ENCODE data around the gene KCNQ2.

Gene KCNQ2

DNA sequence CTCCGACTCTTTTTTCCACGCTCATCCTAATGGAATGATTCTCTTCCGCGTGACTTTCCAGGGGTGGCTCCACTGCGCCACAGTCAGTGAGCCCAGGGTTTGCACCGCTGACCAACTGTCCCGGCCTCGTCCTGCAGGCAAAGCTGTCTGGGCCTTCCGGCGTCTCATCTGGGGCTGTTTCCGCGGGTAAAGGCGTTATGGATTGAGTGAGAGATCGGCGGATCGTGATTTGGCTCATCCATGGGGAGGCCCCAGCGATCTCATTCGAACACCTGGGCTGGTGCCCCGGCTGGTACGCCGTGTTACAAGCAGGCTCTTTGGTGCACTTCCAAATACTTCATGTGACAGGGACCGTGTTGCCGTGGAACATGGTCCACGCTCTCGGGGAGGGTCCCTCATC, 47.8 kb downstream of the KCNQ2 start:
- Histone ChIP-seq H3K4me3 (ENCODE audit: low read length) (no peak overlapping the region), H4K20me1 (ENCODE audit: control insufficient read depth, insufficient read depth, low read depth, low read length) (no peaks in the 10 kb centered on the region), H3K36me3 (ENCODE audit: control insufficient read depth, low read length) (no peaks in the 10 kb centered on the region), H3K4me1 (ENCODE audit: control insufficient read depth, low read length) (no peaks in the 10 kb centered on the region), H3F3A (ENCODE audit: control insufficient read depth, insufficient read depth) (no peaks in the 10 kb centered on the region), H3K79me2 (ENCODE audit: control insufficient read depth, low read length) (no peaks in the 10 kb centered on the region), H3K27me3 (ENCODE audit: control insufficient read depth, low read length) (no peaks in the 10 kb centered on the region), H3K9me3 (ENCODE audit: control insufficient read depth, insufficient read depth, low read length) (no peaks in the 10 kb centered on the region), H3K9me2 (replicated peaks; ENCODE audit: control insufficient read depth, low read length) (no peaks in the 10 kb centered on the region), H3K4me2 (ENCODE audit: low read length) (no peak overlapping the region), H3K27ac (ENCODE audit: low read depth, low read length) (no peak overlapping the region)
- no peak for TF ChIP-seq EZH2phosphoT487 (IDR thresholded peaks at IDR 0.05; ENCODE audit: borderline replicate concordance, low read length)
- no peak for TF ChIP-seq CTCF (IDR thresholded peaks at IDR 0.05; ENCODE audit: low read depth, low read length, poor library complexity, severe bottlenecking)

- no peak overlapping the region for H3K4me2 ChIP-seq (ENCODE audit: low read length)
- H3K79me2 ChIP-seq (ENCODE audit: control insufficient read depth, low read length) = no peaks in the 10 kb centered on the region
- TF ChIP-seq EZH2phosphoT487 (IDR thresholded peaks at IDR 0.05; ENCODE audit: borderline replicate concordance, low read length) (no peak), CTCF (IDR thresholded peaks at IDR 0.05; ENCODE audit: low read depth, low read length, poor library complexity, severe bottlenecking) (no peak)
- H3K9me2 ChIP-seq (replicated peaks; ENCODE audit: control insufficient read depth, low read length) = no peaks in the 10 kb centered on the region
- no peaks in the 10 kb centered on the region for H4K20me1 ChIP-seq (ENCODE audit: control insufficient read depth, insufficient read depth, low read depth, low read length)
- H3K9me3 ChIP-seq (ENCODE audit: control insufficient read depth, insufficient read depth, low read length) = no peaks in the 10 kb centered on the region
- H3K36me3 ChIP-seq (ENCODE audit: control insufficient read depth, low read length) = no peaks in the 10 kb centered on the region
- no peaks in the 10 kb centered on the region for H3K27me3 ChIP-seq (ENCODE audit: control insufficient read depth, low read length)
- no peak overlapping the region for H3K27ac ChIP-seq (ENCODE audit: low read depth, low read length)
- no peaks in the 10 kb centered on the region for H3F3A ChIP-seq (ENCODE audit: control insufficient read depth, insufficient read depth)
- H3K4me3 ChIP-seq (ENCODE audit: low read length) = no peak overlapping the region
- H3K4me1 ChIP-seq (ENCODE audit: control insufficient read depth, low read length) = no peaks in the 10 kb centered on the region
Measured at GRCh38 chr20:63423751-63424150, 48.7 kb downstream of the KCNQ2 start.

DNA sequence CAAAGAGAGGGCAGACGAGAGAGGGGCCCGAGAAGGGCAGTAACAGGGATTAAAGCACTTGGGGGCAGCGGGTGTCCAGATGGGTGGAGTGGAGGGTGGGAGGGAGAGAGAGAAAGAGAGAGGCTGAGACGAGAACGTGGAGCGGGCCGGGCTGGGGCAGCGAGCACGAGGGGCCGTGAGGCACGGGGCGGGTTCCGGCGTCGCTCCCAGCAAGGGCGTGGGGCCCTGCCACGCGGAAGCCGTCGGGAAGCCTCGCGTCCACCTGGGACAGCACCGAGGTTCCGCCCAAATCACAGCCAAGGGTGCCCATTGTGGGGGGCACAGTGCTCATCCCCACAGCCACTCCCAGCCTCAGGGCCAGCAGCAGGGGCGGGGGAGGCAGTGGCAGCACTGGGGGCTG, 49.8 kb downstream of the KCNQ2 start:
- TF ChIP-seq EZH2phosphoT487 (IDR thresholded peaks at IDR 0.05; ENCODE audit: borderline replicate concordance, low read length) (no peak), CTCF (IDR thresholded peaks at IDR 0.05; ENCODE audit: low read depth, low read length, poor library complexity, severe bottlenecking) (no peak)
- no peaks in the 10 kb centered on the region for H4K20me1 ChIP-seq (ENCODE audit: control insufficient read depth, insufficient read depth, low read depth, low read length)
- no peaks in the 10 kb centered on the region for H3K9me2 ChIP-seq (replicated peaks; ENCODE audit: control insufficient read depth, low read length)
- H3K4me3 ChIP-seq (ENCODE audit: low read length) = no peak overlapping the region
- no peaks in the 10 kb centered on the region for H3K36me3 ChIP-seq (ENCODE audit: control insufficient read depth, low read length)
- no peaks in the 10 kb centered on the region for H3K9me3 ChIP-seq (ENCODE audit: control insufficient read depth, insufficient read depth, low read length)
- H3K4me1 ChIP-seq (ENCODE audit: control insufficient read depth, low read length) = no peaks in the 10 kb centered on the region
- H3F3A ChIP-seq (ENCODE audit: control insufficient read depth, insufficient read depth) = no peaks in the 10 kb centered on the region
- H3K27ac ChIP-seq (ENCODE audit: low read depth, low read length) = no peak overlapping the region
- H3K27me3 ChIP-seq (ENCODE audit: control insufficient read depth, low read length) = no peaks in the 10 kb centered on the region
- no peaks in the 10 kb centered on the region for H3K79me2 ChIP-seq (ENCODE audit: control insufficient read depth, low read length)
- no peak overlapping the region for H3K4me2 ChIP-seq (ENCODE audit: low read length)

DNA sequence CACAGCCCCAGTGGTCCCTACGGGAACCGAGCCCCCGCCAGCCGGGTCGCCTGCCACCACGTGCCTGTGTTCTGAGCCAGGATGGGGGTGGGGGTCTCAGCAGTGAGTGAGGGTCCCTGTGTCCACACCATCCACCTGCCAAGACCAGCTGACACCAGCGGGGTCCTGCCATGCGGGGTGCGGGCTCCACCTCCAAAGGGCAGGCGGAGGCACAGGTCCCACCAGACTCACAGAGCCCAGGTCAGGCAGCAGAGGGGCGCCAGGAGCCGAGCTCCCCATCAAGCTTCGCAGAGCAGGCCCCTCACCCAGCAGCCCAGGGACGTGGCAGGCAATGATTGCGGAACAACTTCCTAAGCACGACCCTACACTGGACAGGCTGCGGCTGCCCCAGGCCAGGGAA, 50.5 kb downstream of the KCNQ2 start:
- Histone ChIP-seq H3K4me1 (ENCODE audit: control insufficient read depth, low read length) (no peaks in the 10 kb centered on the region), H3K27me3 (ENCODE audit: control insufficient read depth, low read length) (no peaks in the 10 kb centered on the region), H3K27ac (ENCODE audit: low read depth, low read length) (no peak overlapping the region), H3K9me3 (ENCODE audit: control insufficient read depth, insufficient read depth, low read length) (no peaks in the 10 kb centered on the region), H4K20me1 (ENCODE audit: control insufficient read depth, insufficient read depth, low read depth, low read length) (no peaks in the 10 kb centered on the region), H3K4me3 (ENCODE audit: low read length) (no peak overlapping the region), H3K36me3 (ENCODE audit: control insufficient read depth, low read length) (no peaks in the 10 kb centered on the region), H3K79me2 (ENCODE audit: control insufficient read depth, low read length) (no peaks in the 10 kb centered on the region), H3F3A (ENCODE audit: control insufficient read depth, insufficient read depth) (no peaks in the 10 kb centered on the region), H3K4me2 (ENCODE audit: low read length) (no peak overlapping the region), H3K9me2 (replicated peaks; ENCODE audit: control insufficient read depth, low read length) (no peaks in the 10 kb centered on the region)
- TF ChIP-seq CTCF (IDR thresholded peaks at IDR 0.05; ENCODE audit: low read depth, low read length, poor library complexity, severe bottlenecking) (no peak), EZH2phosphoT487 (IDR thresholded peaks at IDR 0.05; ENCODE audit: borderline replicate concordance, low read length) (no peak)
